WTC11 (cell line): ENCODE data around the gene CLEC2D. TPM values are rescaled to one million over a fixed set of nuclear protein-coding genes. Genes with fewer than 3 reads are reported as not detected.
A peak's percentile ranks its signal among the peaks of the same experiment; 100 is the strongest.
"Not testable (repeated sequence)": the region's sequence is repeated elsewhere in the genome, so short reads cannot be mapped to it uniquely, and the experiment has no call there.

Source experiments
- ATAC-seq: fragments of 200-7000 bp; cut with Tn5 transposase; 2 replicates; pipeline ENCODE4 v1.10.0; 2021; ENCODE audit warnings: mild to moderate bottlenecking, moderate library complexity
- CTCF ChIA-PET: fragments of 300-600 bp; sonication (Branson Sonifier 250); formaldehyde crosslinking; loops from one replicate; lab custom pipeline; 2021; ENCODE audit warnings: antibody characterized with exemption; lab: Charles Lee
- POLR2A ChIA-PET: fragments of 350-600 bp; sonication (Branson Sonifier 250); formaldehyde crosslinking; loops from one replicate; lab custom pipeline; 2021; ENCODE audit warnings: antibody characterized with exemption; lab: Charles Lee
- DNase-seq: peaks from one replicate; pipeline ENCODE4 v3.0.0; 2021; ENCODE audit warnings: low spot score
- H3K27ac Mint-ChIP-seq: 2 replicates; pipeline ENCODE4 v1.8.0; 2021; ENCODE audit warnings: mixed read lengths
- H3K27me3 Mint-ChIP-seq: 2 replicates; pipeline ENCODE4 v1.8.0; 2021; ENCODE audit warnings: low read depth, mild to moderate bottlenecking, moderate library complexity, mixed read lengths
- H3K36me3 Mint-ChIP-seq: 2 replicates; pipeline ENCODE4 v1.8.0; 2021; ENCODE audit warnings: mixed read lengths
- H3K4me1 Mint-ChIP-seq: 2 replicates; pipeline ENCODE4 v1.8.0; 2022; ENCODE audit warnings: mixed read lengths
- H3K4me3 Mint-ChIP-seq: 2 replicates; pipeline ENCODE4 v1.8.0; 2021; ENCODE audit warnings: mild to moderate bottlenecking, moderate library complexity, mixed read lengths
- H3K9me3 Mint-ChIP-seq: 2 replicates; pipeline ENCODE4 v1.8.0; 2021; ENCODE audit warnings: mixed read lengths
- ATF2 ChIP-seq: sonication (generic); formaldehyde crosslinking; IDR thresholded peaks from 2 replicates; pipeline ENCODE4 v1.8.1; 2022; ENCODE audit warnings: low read depth, missing genetic modification reagents, borderline replicate concordance
- CBFB ChIP-seq: sonication (generic); formaldehyde crosslinking; IDR thresholded peaks from 2 replicates; pipeline ENCODE4 v1.8.1; 2022; ENCODE audit warnings: mild to moderate bottlenecking, low read depth, missing genetic modification reagents
- GABPB1 ChIP-seq: sonication (generic); formaldehyde crosslinking; IDR thresholded peaks from 2 replicates; pipeline ENCODE4 v1.8.1; 2023; ENCODE audit warnings: mild to moderate bottlenecking, missing genetic modification reagents
- GTF2I ChIP-seq: fragments of 250-450 bp; sonication (Bioruptor Pico); conservative IDR thresholded peaks from 2 replicates; pipeline ENCODE4 v1.4.0; 2021; ENCODE audit warnings: mild to moderate bottlenecking
- MXD4 ChIP-seq: fragments of 250-450 bp; sonication (Bioruptor Pico); IDR thresholded peaks from 2 replicates; pipeline ENCODE4 v1.8.0; 2021; ENCODE audit warnings: mild to moderate bottlenecking, moderate library complexity, borderline replicate concordance
- NR2C2 ChIP-seq: sonication (generic); formaldehyde crosslinking; IDR thresholded peaks from 2 replicates; pipeline ENCODE4 v1.8.0; 2022; ENCODE audit warnings: mild to moderate bottlenecking, missing genetic modification reagents
- OVOL2 ChIP-seq: fragments of 250-450 bp; sonication (Bioruptor Pico); IDR thresholded peaks from 2 replicates; pipeline ENCODE4 v1.9.0; 2021; ENCODE audit warnings: mild to moderate bottlenecking, borderline replicate concordance
- STAT6 ChIP-seq: sonication (generic); formaldehyde crosslinking; conservative IDR thresholded peaks from 2 replicates; pipeline ENCODE4 v1.8.1; 2023; ENCODE audit warnings: mild to moderate bottlenecking, low read depth, missing genetic modification reagents, moderate library complexity
- ZBTB21 ChIP-seq: sonication (generic); formaldehyde crosslinking; IDR thresholded peaks from 2 replicates; pipeline ENCODE4 v1.8.1; 2023; ENCODE audit warnings: mild to moderate bottlenecking, missing genetic modification reagents, borderline replicate concordance
- ZNF138 ChIP-seq: sonication (generic); formaldehyde crosslinking; conservative IDR thresholded peaks from 2 replicates; pipeline ENCODE4 v1.8.1; 2022; ENCODE audit warnings: mild to moderate bottlenecking, moderate library complexity, missing genetic modification reagents
- ZNF425 ChIP-seq: fragments of 250-450 bp; sonication (Bioruptor Pico); conservative IDR thresholded peaks from 2 replicates; pipeline ENCODE4 v1.9.0; 2021; ENCODE audit warnings: mild to moderate bottlenecking
- ZNF512 ChIP-seq: sonication (generic); formaldehyde crosslinking; IDR thresholded peaks from 2 replicates; pipeline ENCODE4 v1.8.1; 2022; ENCODE audit warnings: missing genetic modification reagents, borderline replicate concordance
- total RNA-seq: library from RNA; stranded (reverse); gene quantifications from 3 replicates; pipeline ENCODE4 v1.2.3, GENCODE V29; 2021

CLEC2D gene
- total RNA-seq, 1 experiment from 2014 or later: 6.2 TPM

GRCh38 chr12:9710584-9711375 lies 41.3 kb downstream of the CLEC2D start (continued):
- TF ChIP-seq ATF2 (CRISPR knock-in tag): no peak

- CTCF ChIA-PET: interaction anchor here (0.6 to 1.1 kb wide), 4 partner anchors 31 to 638 kb away, joined by 3 read pairs; no protein-coding TSS in a partner anchor
- Mint-ChIP-seq H3K36me3 (no peaks in the 10 kb centered on the region), H3K4me1 (peaks cover 14% of the 10 kb centered on the region), H3K4me3 (no peak overlapping the region), H3K27me3 (no peaks in the 10 kb centered on the region; the same call in 1 of the 2 replicates), H3K27ac (no peak overlapping the region), H3K9me3 (no peaks in the 10 kb centered on the region)
- TF ChIP-seq OVOL2 (CRISPR knock-in tag) (no peak), ZNF138 (CRISPR knock-in tag) (no peak), GABPB1 (CRISPR knock-in tag) (no peak), CBFB (CRISPR knock-in tag) (no peak), STAT6 (CRISPR knock-in tag) (no peak), ZNF512 (CRISPR knock-in tag) (no peak)
- peak; percentile 52 for ATAC-seq
- POLR2A ChIA-PET: no interaction called here
- DNase-seq: no peak
Observed at GRCh38 chr12:9711664-9712063, 42.2 kb downstream of the CLEC2D start.

- H3K4me3 Mint-ChIP-seq, ATAC-seq, H3K27me3 Mint-ChIP-seq, H3K9me3 Mint-ChIP-seq, H3K4me1 Mint-ChIP-seq, POLR2A ChIA-PET, H3K36me3 Mint-ChIP-seq, DNase-seq, CTCF ChIA-PET, H3K27ac Mint-ChIP-seq: not testable (repeated sequence)
Observed at GRCh38 chr12:9713032-9713558, 43.6 kb downstream of the CLEC2D start.

GRCh38 chr12:9717070-9717925 lies 47.8 kb downstream of the CLEC2D start:
- no peak overlapping the region for H3K4me3 Mint-ChIP-seq
- ChIA-PET CTCF (interaction anchor here (0.5 to 2.0 kb wide), 3 partner anchors 9 to 1014 kb away, joined by 3 to 11 read pairs (median 3); no protein-coding TSS in a partner anchor), POLR2A (no interaction called here)
- no peaks in the 10 kb centered on the region for H3K9me3 Mint-ChIP-seq
- no peak overlapping the region for H3K27ac Mint-ChIP-seq
- no peak for ATAC-seq
- H3K4me1 Mint-ChIP-seq: no peaks in the 10 kb centered on the region
- no peaks in the 10 kb centered on the region for H3K36me3 Mint-ChIP-seq
- no peaks in the 10 kb centered on the region; the same call in 1 of the 2 replicates for H3K27me3 Mint-ChIP-seq
- DNase-seq: no peak
- no peak for TF ChIP-seq NR2C2 (CRISPR knock-in tag)
- no peak for TF ChIP-seq ATF2 (CRISPR knock-in tag)
- TF ChIP-seq ZNF425 (CRISPR knock-in tag): no peak
- no peak for TF ChIP-seq GTF2I (CRISPR knock-in tag)
- TF ChIP-seq ZBTB21: no peak
- no peak for TF ChIP-seq MXD4 (CRISPR knock-in tag)
